Nephron progenitor cell (in vitro differentiated cells): ENCODE data around the gene SCML2.
"Not testable (repeated sequence)": the region's sequence is repeated elsewhere in the genome, so short reads cannot be mapped to it uniquely, and the experiment has no call there.

ENCODE experiments used
- DNase-seq: peaks from one replicate; pipeline ENCODE4 v3.0.0; 2021
- H3K27ac Mint-ChIP-seq: 2 replicates; pipeline ENCODE4 v1.8.0; 2021; ENCODE audit warnings: mild to moderate bottlenecking, moderate library complexity, mixed read lengths
- H3K27me3 Mint-ChIP-seq: 2 replicates; pipeline ENCODE4 v1.8.0; 2021; ENCODE audit warnings: mild to moderate bottlenecking, low read depth, mixed read lengths; ENCODE audit not compliant: poor library complexity
- H3K36me3 Mint-ChIP-seq: 2 replicates; pipeline ENCODE4 v1.8.0; 2021; ENCODE audit warnings: low read depth, mixed read lengths
- H3K4me1 Mint-ChIP-seq: 2 replicates; pipeline ENCODE4 v1.8.0; 2021; ENCODE audit warnings: mixed read lengths
- H3K4me3 Mint-ChIP-seq: 2 replicates; pipeline ENCODE4 v1.8.0; 2021; ENCODE audit warnings: mild to moderate bottlenecking, moderate library complexity, mixed read lengths
- H3K9me3 Mint-ChIP-seq: 2 replicates; pipeline ENCODE4 v1.8.0; 2021; ENCODE audit warnings: mild to moderate bottlenecking, moderate library complexity, mixed read lengths
- TF ChIP-seq, protein P1 (sequence below): fragments of 200-600 bp; sonication (generic); IDR thresholded peaks from 2 replicates; pipeline ENCODE4 v1.5.0; 2021; ENCODE audit warnings: antibody characterized with exemption

The SCML2 gene

DNA sequence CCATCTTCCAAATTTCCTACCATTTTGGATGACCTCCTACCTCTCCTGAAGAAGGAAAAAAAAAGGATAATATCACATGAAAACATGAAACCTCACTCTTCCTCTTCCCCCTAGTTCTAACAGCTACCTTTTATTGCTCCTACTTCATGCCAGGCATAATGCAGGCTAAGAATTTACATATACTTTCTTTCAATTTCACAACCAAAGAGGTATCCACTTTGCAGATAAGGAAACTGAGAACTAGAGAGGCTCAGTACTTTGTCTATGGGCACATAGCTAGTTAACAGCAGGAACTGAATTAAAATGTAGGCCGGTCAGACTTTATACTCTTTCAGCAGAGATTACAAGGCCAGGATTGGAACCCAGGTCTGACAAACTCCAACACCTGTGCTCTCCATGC is 99.4 kb downstream of the SCML2 start:
- Mint-ChIP-seq H3K4me3 (no peak overlapping the region), H3K27me3 (no peaks in the 10 kb centered on the region), H3K27ac (no peak overlapping the region), H3K4me1 (no peaks in the 10 kb centered on the region), H3K36me3 (peaks cover 58% of the 10 kb centered on the region), H3K9me3 (peaks cover 32% of the 10 kb centered on the region)
- TF ChIP-seq, protein P1, sequence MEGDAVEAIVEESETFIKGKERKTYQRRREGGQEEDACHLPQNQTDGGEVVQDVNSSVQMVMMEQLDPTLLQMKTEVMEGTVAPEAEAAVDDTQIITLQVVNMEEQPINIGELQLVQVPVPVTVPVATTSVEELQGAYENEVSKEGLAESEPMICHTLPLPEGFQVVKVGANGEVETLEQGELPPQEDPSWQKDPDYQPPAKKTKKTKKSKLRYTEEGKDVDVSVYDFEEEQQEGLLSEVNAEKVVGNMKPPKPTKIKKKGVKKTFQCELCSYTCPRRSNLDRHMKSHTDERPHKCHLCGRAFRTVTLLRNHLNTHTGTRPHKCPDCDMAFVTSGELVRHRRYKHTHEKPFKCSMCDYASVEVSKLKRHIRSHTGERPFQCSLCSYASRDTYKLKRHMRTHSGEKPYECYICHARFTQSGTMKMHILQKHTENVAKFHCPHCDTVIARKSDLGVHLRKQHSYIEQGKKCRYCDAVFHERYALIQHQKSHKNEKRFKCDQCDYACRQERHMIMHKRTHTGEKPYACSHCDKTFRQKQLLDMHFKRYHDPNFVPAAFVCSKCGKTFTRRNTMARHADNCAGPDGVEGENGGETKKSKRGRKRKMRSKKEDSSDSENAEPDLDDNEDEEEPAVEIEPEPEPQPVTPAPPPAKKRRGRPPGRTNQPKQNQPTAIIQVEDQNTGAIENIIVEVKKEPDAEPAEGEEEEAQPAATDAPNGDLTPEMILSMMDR, result no peak
- no peak for DNase-seq

DNA sequence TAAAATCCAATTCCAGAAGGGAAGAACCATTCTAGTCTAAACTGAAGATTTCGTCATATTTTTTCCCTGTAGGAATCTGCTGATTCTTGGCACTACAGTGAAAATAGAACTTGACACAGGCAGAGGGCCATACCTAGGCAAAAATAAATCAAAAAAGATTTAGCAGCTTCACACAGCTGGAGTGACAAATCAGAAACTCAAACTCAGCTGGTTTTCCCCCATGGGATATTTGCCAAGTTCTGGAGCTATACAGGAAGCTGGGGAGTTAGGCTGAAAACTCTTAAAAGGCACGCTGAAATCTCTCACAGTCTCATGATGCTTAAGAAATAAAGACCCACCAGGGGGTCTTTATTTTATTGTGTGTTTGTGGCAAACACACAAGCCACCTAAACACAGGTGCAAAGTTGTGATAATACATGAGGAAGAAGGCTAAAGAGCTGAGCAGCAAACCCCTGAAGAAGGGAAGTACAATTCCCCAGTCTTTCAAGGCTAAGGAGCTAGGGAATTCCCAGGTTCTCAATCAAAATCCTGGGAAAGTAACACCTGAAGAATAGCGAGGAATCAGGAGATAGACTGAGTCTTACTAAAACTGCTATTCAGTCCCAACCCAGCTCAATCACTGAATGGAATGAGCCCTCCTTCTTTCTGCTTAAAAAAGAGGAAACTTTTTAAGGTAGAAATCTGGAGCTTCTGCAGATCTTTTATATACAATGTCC is 101.7 kb downstream of the SCML2 start:
- no peaks in the 10 kb centered on the region for H3K4me1 Mint-ChIP-seq

DNA sequence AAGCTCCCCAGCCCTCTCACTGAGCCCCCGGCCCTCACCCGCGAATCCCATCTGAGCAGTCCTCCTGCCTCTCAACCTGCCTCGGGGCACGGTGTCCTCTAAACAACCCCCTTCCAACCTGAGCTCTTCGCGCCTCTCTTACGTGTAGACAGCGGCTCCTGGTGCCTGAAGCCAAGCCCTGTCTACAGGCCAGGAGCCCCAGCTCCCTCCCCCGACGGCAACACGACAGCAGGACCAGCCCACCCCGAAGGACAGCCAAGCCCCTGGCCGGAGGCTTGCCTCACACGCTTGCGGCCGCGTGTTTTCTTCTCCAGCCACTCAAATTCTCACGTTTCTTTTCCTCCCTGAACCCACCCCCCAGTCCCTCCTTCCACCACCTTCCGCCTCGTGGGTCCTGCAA is 124.8 kb downstream of the SCML2 start:
- H3K36me3 Mint-ChIP-seq, H3K27ac Mint-ChIP-seq, H3K27me3 Mint-ChIP-seq, H3K4me3 Mint-ChIP-seq, H3K4me1 Mint-ChIP-seq, DNase-seq: not testable (repeated sequence)
- H3K9me3 Mint-ChIP-seq, result peaks cover 67% of the 10 kb centered on the region

More for the DNA sequence above, 101.7 kb downstream of the SCML2 start:
- Mint-ChIP-seq H3K27me3 (no peaks in the 10 kb centered on the region), H3K36me3 (peaks cover 78% of the 10 kb centered on the region), H3K9me3 (peaks cover 50% of the 10 kb centered on the region), H3K4me3 (no peak overlapping the region), H3K27ac (no peak overlapping the region)
- DNase-seq, result no peak
- TF ChIP-seq, protein P1, result no peak

DNA sequence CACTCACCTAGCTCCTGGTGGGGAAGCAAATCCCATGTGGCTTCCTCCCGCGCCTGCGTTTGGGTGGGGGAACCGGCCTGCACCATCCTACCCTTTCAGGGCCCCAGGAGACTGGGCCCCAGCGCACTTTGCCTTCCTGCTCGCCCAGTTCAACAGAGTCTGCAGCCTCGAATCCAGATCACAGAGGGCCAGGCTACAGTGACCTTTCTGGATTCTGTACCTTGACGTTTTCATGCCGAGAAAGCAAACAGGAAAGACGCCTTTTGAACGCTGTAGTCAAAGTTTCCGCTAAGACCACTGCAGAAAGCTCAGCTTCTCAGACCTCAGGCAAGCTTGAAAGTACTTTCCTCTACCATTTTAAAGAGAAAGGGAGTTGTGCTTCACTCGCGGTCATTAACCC is 126.4 kb downstream of the SCML2 start:
- H3K4me3 Mint-ChIP-seq, result no peak overlapping the region
- H3K36me3 Mint-ChIP-seq, result peaks cover 4% of the 10 kb centered on the region
- no peaks in the 10 kb centered on the region for H3K4me1 Mint-ChIP-seq
- TF ChIP-seq, protein P1, result no peak
- H3K27me3 Mint-ChIP-seq, result peaks cover 5% of the 10 kb centered on the region
- H3K9me3 Mint-ChIP-seq, result peaks cover 58% of the 10 kb centered on the region
- no peak overlapping the region for H3K27ac Mint-ChIP-seq
- DNase-seq, result no peak

DNA sequence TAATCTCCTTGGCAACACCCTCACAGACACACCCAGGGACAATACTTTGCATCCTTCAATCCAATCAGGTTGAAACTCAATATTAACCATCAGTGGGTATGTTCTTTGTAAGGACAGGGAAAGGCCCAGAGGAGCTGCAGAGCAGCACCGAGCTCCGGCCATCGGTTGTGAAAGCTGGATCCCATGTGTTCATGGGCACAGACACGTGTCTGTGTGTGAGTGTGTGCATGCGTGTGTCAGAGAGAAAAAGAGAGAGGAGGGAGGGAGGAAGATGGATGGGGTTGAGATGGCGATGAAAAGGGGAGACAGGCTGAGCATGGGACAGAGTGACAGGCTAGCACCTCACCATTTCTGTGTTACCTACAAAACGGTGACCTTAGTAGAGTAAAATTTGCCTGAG is 127.0 kb downstream of the SCML2 start:
- H3K27me3 Mint-ChIP-seq, result peaks cover 5% of the 10 kb centered on the region
- TF ChIP-seq, protein P1, result no peak
- DNase-seq, result no peak
- peaks cover 4% of the 10 kb centered on the region for H3K36me3 Mint-ChIP-seq
- H3K4me1 Mint-ChIP-seq, result no peaks in the 10 kb centered on the region
- H3K9me3 Mint-ChIP-seq, result peaks cover 57% of the 10 kb centered on the region
- no peak overlapping the region for H3K27ac Mint-ChIP-seq
- no peak overlapping the region for H3K4me3 Mint-ChIP-seq

DNA sequence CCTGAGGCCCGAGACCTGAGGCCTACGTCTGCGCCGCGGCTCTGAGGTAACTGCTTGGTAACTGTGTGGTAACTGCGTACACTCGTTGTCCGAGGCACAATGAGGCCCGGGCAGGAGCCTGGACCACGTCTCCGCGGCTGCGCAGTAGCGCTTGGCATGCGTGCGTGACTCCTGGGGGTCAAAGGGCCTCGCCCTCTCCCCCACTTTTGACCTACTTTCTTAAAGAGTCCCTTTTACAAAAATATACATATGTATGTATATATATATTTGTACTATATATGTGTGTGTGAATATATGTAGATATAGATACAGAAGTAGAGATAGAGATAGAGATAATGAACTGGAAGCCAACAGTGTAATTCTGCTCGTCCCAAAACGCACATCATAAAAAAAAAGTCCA is 133.7 kb downstream of the SCML2 start, which contains the start of gene BEND2:
TSS of gene BEND2 (minus strand) at position 101 of the 400 bp plus-strand sequence. CDS start 136 bp downstream, outside the sequence.
- peaks cover 60% of the 10 kb centered on the region for H3K9me3 Mint-ChIP-seq
- H3K36me3 Mint-ChIP-seq, result peaks cover 4% of the 10 kb centered on the region
- H3K27me3 Mint-ChIP-seq, result no peaks in the 10 kb centered on the region
- TF ChIP-seq, protein P1, result no peak
- DNase-seq, result no peak
- H3K27ac Mint-ChIP-seq, result no peak within 1 kb of the TSS
- no peaks in the 10 kb centered on the region for H3K4me1 Mint-ChIP-seq
- no peak within 1 kb of the TSS for H3K4me3 Mint-ChIP-seq
